NCI-H2227 treated with DMSO at 0.1 percent for 48 hours (cell line): ENCODE measurements around the gene GALNT1.
A peak's percentile ranks its signal among the peaks of the same experiment; 100 is the strongest.

Source experiments
- DNase-seq: peaks from one replicate; lab custom pipeline; 2025; lab: John Stamatoyannopoulos, UW

The GALNT1 gene

DNA sequence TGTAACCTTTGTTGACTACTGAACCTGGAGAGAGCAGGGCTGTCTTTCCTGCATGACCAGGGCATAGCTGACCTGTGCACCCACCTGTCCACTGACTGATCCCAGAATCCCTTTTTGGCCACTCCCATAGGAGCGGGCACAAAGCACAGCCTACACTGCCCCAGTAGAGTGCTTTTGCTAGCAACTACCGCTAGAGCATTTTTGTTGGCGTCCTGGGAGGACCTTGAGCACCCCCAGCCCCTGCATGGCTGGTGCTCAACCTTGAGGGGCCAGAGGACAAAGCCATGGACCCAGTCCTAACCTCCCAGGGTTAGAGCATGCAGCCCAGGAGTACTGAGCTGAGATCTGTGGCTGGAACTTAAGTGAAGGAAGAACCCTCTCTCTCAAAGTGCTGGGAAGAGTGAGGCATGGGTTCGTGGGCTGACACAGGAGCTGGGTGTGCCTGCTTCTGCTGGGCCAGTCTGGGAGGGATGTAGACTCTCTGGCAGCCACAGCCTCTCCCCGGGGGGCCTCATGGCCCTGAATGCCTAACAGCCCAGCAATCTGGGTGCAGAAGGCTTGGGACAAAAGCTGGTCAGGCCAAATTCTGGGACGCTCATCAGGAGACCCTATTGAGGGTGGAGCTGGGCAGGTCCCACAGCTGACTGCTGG lies 140.0 kb downstream of the GALNT1 start:
- DNase-seq, result no peak

DNA sequence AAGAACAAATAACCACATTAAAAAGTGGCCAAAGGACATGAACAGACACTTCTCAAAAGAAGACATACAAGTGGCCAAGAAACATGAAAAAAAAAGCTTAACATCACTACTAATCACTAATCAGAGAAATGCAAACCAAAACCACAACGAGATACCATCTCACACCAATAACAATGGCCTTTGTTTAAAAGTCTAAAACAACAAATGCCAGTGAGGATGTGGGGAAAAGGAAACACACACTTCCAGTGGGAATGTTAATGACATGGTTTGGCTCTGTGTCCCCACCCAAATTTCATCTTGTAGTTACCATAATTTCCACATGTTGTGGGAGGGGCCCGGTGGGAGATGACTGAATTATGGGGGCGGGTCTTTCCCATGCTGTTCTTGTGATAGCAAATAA lies 147.1 kb downstream of the GALNT1 start:
- no peak for DNase-seq

DNA sequence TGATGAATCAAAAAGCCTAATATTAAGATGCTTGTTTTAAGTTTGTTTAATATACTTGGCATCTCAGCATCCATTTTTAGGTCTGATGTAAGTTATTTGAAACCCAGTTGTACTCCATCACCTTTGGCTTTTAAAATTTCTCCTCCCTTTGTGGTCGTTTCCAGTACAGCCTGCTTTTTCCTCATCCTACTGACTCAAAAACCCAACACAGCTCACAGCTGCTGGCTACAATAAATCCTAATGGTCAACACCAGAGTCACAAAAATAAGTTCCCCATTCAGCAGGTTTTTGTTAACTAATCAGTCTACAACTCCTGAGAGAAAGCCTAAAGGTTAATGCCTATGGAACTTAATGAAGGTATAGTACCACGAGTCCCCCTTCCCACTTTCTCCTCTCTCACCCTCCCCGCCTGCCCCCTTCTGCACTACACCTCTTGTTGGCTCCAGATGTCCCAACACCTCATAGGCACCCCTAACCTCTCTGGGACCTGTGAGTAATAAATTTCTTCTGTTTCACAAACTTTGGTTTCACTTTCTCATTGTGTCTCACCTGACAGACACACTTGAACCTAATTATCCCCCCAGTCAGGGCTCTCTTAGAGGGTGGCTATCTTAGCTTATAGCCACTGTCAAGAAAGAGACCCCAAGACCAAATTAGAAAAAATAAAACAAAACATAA lies 148.6 kb downstream of the GALNT1 start:
- no peak for DNase-seq

DNA sequence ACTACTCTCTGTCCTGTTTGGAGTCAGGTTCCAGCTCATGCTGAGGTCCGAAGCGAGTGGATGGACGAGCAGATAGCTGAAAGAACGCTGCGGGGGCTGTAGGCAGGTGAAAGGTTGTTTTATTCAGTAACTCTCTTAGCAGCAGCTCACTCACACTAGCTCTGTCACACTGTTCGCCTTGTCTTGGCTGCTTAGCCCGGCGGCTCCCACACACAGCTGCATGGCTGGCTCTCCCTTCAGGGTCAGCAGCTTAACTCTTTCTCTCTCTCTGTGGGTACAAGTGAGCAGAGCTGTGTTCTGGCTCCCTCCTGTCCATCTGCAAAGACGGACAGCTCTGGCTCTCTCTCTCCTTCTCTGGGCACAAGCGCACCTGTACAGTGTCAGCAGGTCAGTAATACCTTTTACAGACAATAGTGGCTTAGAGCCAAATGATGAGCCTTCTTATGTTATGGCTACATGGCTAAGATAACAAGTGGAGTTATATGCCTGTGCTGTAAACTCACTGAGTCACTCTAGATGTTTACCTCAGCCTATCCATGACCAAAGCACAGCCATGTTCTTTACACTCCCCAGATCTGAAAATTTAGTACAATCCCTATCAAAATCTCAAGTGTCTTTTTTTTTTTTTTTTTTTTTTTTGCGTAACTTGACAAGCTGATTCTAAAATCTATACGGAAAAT lies 149.3 kb downstream of the GALNT1 start:
- DNase-seq, result no peak

DNA sequence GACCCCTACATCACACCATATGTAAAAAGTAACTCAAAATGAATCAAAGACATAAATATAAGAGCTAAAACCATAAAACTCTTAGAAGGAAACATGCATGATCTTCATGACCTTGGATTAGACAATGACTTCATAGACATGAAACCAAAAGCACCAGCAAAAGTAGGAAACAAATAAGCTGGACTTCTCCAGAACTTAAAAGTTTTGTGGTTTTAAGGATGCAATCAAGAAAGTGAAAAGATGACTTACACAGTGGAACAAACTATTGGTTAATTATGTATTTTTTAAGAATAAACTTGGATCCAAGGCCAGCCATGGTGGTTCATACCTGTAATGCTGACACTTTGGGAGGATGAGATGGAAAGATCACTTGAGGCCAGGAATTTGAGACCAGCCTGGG lies 150.2 kb downstream of the GALNT1 start:
- no peak for DNase-seq

DNA sequence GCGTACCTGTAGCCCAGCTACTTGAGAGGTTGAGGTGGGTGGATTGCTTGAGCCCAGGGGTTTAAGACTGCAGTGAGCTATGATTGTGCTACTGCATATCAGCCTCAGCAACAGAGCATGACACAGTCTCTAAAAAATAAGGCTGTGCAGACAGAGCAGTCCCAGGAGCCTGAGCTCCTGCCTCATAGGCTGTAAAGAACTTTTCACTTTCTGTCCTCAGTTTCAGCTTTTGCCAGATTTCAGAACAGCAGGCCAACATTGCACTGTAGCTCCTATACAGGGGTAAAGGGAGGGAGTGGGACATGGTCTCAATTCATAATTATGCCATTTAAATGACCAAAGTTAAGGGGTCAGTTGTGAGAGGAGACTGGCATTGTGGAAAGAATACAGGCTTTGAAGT lies 150.6 kb downstream of the GALNT1 start:
- DNase-seq, result no peak

- DNase-seq, result no peak
Measured at GRCh38 chr18:35732636-35733035, 151.1 kb downstream of the GALNT1 start.

- DNase-seq, result no peak
Measured at GRCh38 chr18:35733408-35733807, 151.9 kb downstream of the GALNT1 start.

DNA sequence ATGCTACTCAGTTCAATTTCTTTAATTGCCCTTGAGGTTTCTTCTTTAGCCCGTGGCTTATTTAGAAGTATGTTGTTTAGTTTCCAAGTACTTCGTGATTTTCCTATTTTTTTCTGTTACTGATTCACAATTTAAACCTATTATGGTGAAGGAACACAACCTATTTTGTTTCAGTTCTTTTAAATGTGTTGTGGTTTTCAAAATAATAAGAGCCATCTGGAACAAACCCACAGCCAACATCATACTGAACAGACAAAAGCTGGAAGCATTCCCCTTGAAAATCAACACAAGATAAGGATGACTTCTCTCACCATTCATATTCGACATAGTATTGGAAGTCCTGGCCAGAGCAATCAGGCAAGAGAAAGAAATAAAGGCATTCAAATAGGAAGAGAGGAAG lies 155.2 kb downstream of the GALNT1 start:
- no peak for DNase-seq

DNA sequence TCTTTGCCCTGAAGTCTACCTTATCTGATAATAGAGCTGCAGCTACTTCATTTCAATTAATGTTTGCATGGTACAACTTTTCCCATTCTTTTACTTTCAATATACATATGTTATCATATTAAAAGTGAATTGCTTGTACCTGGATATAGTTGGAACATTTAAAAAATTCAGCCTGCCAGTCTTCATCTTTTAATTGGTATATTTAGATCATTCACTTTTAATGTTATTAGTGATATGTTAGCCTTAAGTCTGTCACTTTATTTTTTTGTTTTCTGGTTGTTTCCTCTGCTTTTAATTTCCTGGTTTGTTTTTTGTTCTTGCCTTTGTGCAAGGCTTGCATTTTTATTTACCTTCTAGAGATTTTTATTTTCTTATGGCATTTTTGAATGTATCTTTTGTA lies 158.2 kb downstream of the GALNT1 start:
- no peak for DNase-seq

DNA sequence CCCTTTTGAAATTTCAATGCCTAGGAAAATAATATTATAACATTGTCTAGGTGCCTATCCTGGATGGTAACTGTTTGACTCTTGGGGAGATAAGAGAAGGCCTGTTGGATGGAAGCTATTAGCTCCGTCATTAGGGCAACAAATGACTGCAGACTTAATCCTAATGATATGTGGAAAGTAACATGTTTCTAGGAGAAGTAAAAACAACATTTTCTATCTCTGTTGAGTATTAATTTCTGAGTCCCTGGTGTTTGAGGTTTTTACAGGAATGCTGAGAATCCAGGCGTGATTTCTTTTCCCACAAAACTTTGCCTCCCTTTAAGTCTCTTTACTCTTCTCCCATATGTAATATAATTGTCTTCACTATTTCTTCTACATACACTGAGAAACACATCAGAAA lies 159.1 kb downstream of the GALNT1 start:
- no peak for DNase-seq

DNA sequence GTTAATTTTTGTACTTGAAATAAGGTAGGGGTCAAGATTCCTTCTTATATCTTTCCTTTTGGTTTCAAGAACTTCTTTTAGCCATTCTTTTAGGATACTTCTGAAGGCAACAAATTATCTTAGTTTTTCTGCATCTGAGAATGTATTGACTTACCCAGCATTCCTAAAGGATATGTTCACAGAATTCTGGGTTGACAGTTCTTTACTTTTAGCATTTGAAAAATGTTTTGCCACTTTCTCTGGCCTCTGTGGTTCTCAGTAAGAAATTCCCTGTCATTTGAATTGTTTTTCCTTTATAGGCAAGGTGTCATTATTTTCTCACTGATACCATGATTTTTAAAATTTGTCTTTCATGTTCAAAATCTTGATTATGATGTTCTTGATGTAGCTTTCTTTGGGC lies 162.4 kb downstream of the GALNT1 start:
- DNase-seq, result no peak

DNA sequence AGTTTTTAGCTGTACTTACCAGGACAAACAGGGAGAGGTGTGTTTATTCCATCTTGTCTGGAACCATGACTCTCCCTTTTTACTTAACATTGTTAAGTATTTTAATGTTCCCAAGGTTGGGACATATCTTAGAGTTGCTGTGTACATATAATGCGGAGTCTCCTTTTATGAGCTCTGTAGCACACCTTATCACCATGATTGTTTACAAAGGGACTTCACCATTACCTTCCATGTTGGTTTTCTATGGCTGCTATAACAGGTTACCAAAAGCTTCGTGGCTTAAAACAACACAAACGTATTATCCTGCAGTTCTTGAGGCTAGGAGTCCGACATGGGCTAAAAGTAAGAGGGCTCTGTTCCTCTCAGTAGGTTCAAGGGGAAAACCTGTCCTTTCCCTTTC lies 164.3 kb downstream of the GALNT1 start:
- DNase-seq, result no peak

GRCh38 chr18:35746826-35747339 lies 165.3 kb downstream of the GALNT1 start:
- DNase-seq, result no peak

DNA sequence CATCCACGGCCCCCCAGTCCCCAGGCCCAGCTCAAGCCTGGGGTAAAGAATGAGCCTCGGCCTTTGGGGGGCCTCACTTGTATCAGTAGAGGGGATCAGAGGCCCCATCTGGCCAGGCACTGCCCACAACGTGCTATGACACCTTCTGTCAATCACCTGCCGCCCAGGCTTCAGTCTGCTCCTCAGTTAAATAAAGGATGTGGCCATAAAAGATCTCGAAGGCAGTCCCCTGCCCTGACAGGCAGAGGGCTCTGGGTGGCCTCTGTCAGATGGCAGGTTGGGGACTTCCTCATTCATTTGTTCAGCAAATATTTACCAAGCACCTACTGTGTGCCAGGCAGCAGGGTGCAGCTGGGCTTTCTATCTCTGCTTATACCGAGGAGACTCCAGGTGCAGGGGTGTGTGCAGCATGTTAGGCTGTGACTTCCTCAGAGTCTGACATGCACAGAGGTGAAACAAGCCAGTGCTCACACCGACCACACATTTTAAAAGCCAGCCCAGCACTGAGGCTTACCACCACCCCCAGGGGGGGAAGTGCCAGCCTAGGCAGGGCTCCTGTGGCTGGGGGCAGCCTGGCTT lies 166.4 kb downstream of the GALNT1 start:
- DNase-seq, result no peak

GRCh38 chr18:35749701-35750100 lies 168.2 kb downstream of the GALNT1 start:
- no peak for DNase-seq

GRCh38 chr18:35750929-35751328 lies 169.4 kb downstream of the GALNT1 start:
- DNase-seq, result no peak

DNA sequence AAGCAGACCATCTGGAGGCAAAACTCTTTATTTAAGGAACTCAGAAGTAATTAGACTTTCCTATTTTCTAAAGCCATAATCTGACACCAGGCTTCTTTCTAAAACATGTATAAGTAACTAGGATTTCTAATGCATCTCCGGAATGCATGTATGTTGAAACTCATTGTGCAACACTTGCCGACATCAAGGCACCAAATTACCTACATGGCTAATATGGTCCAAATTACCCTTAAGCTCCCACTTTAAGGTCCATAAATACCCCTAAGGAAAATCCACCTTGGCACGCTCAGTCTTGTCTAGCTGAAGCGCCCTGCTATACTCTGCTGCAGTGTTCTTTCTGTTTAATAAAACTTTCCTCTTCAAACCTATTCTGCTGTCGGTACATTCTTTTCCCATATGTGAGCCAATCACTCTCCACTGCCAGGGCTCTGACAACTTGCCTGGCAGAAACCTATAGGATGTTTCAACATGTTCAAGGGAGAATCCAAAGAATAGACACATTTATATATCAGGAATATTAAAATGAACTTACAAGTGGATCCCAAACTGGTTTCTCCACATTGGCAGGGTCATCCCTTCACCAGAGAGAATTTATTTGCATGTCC lies 171.9 kb downstream of the GALNT1 start:
- DNase-seq, result no peak

- DNase-seq, result no peak
Measured at GRCh38 chr18:35754464-35754863, 172.9 kb downstream of the GALNT1 start.

DNA sequence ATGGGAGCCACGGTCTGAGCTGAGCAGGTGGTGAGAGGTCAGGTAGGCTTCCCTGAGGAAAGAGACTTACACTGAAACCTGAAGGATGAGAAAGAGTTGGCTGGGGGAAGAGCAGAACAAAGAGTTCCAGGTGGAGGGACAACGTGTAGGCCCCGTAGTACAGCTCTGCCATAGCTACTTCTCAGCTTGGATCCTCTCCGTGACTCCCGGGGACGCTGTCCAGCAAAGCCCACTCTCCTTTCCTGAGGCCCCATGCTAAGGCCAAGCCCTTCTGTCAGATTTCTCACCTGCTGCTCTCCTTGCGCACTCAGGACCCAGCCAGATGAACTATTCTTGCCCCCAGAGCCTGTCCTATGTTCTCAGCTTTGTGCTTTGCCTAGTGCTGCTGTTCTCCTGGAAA lies 173.8 kb downstream of the GALNT1 start:
- no peak for DNase-seq

- peak; percentile 77 for DNase-seq
Measured at GRCh38 chr18:35756506-35757117, 175.1 kb downstream of the GALNT1 start.
